Upper lobe of left lung (tissue), 6 donors: ENCODE data around the gene AGBL3. TPM values are rescaled to one million over a fixed set of nuclear protein-coding genes. Genes with fewer than 3 reads are reported as not detected.
A peak's percentile ranks its signal among the peaks of the same experiment; 100 is the strongest.

ENCODE experiments used
- ATAC-seq, 2 donors: fragments of 200-7000 bp; cut with Tn5 transposase; one replicate each; pipeline ENCODE4 v1.9.1; 2022; ENCODE audit warnings: mild to moderate bottlenecking in 2 of 2, moderate library complexity in 2 of 2; ENCODE audit not compliant: low FRiP score in 2 of 2
- DNase-seq, 2 donors: peaks; one replicate each; pipeline ENCODE4 v3.0.0-alpha.2; 2019 to 2020
- H3K27ac ChIP-seq, 4 donors: fragments of 200-600 bp; sonication (generic); one replicate each; pipeline ENCODE4 v1.5.1; 2016 to 2019
- H3K27me3 ChIP-seq, 4 donors: fragments of 200-600 bp; sonication (generic); one replicate each; pipeline ENCODE4 v1.5.1; 2017 to 2019
- H3K36me3 ChIP-seq, 4 donors: fragments of 200-600 bp; sonication (generic); one replicate each; pipeline ENCODE4 v1.5.1; 2016 to 2019
- H3K4me1 ChIP-seq, 4 donors: fragments of 200-600 bp; sonication (generic); one replicate each; pipeline ENCODE4 v1.5.1; 2018 to 2019
- H3K4me3 ChIP-seq, 4 donors: fragments of 200-600 bp; sonication (generic); one replicate each; pipeline ENCODE4 v1.5.1; 2017 to 2019; ENCODE audit warnings: mild to moderate bottlenecking in 2 of 4, moderate library complexity in 1 of 4
- H3K9me3 ChIP-seq, 4 donors: fragments of 200-600 bp; sonication (generic); one replicate each; pipeline ENCODE4 v1.5.1; 2018 to 2019
- CTCF ChIP-seq, 6 experiments: fragments of 450-650 bp in 4 of 6; fragments of 200-600 bp in 2 of 6; sonication (generic) in 2 of 6; IDR thresholded peaks; one replicate each; pipeline ENCODE4 v1.5.1; 2016 to 2019; ENCODE audit warnings: antibody characterized with exemption in 6 of 6
- EP300 ChIP-seq, 4 donors: sonication (generic); formaldehyde crosslinking; IDR thresholded peaks; one replicate each; pipeline ENCODE4 v1.5.1; 2017; ENCODE audit warnings: antibody characterized with exemption in 4 of 4, control low read depth in 2 of 4
- POLR2A ChIP-seq, 4 donors: fragments of 450-650 bp; IDR thresholded peaks; one replicate each; pipeline ENCODE4 v1.5.1; 2016 to 2017; ENCODE audit warnings: antibody characterized with exemption in 4 of 4, mild to moderate bottlenecking in 2 of 4
- POLR2AphosphoS5 ChIP-seq, 2 donors: sonication (generic); formaldehyde crosslinking; IDR thresholded peaks; one replicate each; pipeline ENCODE4 v1.5.1; 2017; ENCODE audit warnings: antibody characterized with exemption in 2 of 2
- whole genome bisulfite sequencing, 2 donors: methylation state at CpG; one replicate each; pipeline ENCODE4 v1.1.5; 2017 to 2018; 5-methylcytosine and 5-hydroxymethylcytosine counted together
- total RNA-seq, 6 donors: library from RNA; depleted of rRNA in 4 of 6; stranded (reverse); fragments of >200 nt in 4 of 6; gene quantifications; one replicate each; pipeline versions ENCODE4 v1.1.0 to v1.2.1, GENCODE V29; 2016 to 2021
- donor health status: DM: no; HTN: no; CAD: no; lungs with moderate emphysema.
- donor health status: DM: no; HTN: yes; CAD: no; lungs with severe emphysema.

Gene AGBL3
- total RNA-seq, 6 donors from 2014 or later, result 1.0 to 5.2 (median 2.5) TPM

- H3K4me1 ChIP-seq, result peaks cover 77 to 88% (median 81%) of the 10 kb centered on the region in 4 donors
- H3K27me3 ChIP-seq, result no peaks in the 10 kb centered on the region
- no peak overlapping the region for H3K4me3 ChIP-seq
- H3K9me3 ChIP-seq, result no peaks in the 10 kb centered on the region
- no peak for ATAC-seq
- no peak for DNase-seq
- 95 to 100% methylated on average over 2 of the region's 2 CpGs for WGBS, 2 donors
- TF ChIP-seq POLR2A (IDR thresholded peaks at IDR 0.05), result no peak
- TF ChIP-seq EP300 (IDR thresholded peaks at IDR 0.05), result no peak
- TF ChIP-seq POLR2AphosphoS5 (IDR thresholded peaks at IDR 0.05), result no peak
- no peak for TF ChIP-seq CTCF (IDR thresholded peaks at IDR 0.05)
- H3K27ac ChIP-seq, result peak overlapping the region in 3 of 4 donors; percentile 80 to 98 (median 81)
- H3K36me3 ChIP-seq, result peaks cover 0 to 42% (median 27%) of the 10 kb centered on the region in 4 donors
These were observed 176.2 kb downstream of the AGBL3 start for GRCh38 chr7:135162382-135163001.

- H3K4me1 ChIP-seq, result peaks cover 79 to 88% (median 82%) of the 10 kb centered on the region in 4 donors
- peaks cover 0 to 50% (median 32%) of the 10 kb centered on the region in 4 donors for H3K36me3 ChIP-seq
- no peaks in the 10 kb centered on the region for H3K9me3 ChIP-seq
- ATAC-seq, result peak in 1 of 2 donors; percentile 7
- TF ChIP-seq CTCF (IDR thresholded peaks at IDR 0.05) (no peak), POLR2AphosphoS5 (IDR thresholded peaks at IDR 0.05) (no peak), EP300 (IDR thresholded peaks at IDR 0.05) (no peak), POLR2A (IDR thresholded peaks at IDR 0.05) (no peak)
- WGBS, 2 donors, result 76 to 83% methylated on average over 9 to 18 of the region's 18 CpGs
- no peak overlapping the region for H3K4me3 ChIP-seq
- H3K27me3 ChIP-seq, result no peaks in the 10 kb centered on the region
- H3K27ac ChIP-seq, result peak overlapping the region; percentile 55 to 99 (median 98)
- peak in 1 of 2 donors; percentile 69 for DNase-seq
These were observed 178.2 kb downstream of the AGBL3 start for GRCh38 chr7:135164357-135165061.

- no peaks in the 10 kb centered on the region for H3K9me3 ChIP-seq
- TF ChIP-seq POLR2AphosphoS5 (IDR thresholded peaks at IDR 0.05), result no peak
- no peak for TF ChIP-seq CTCF (IDR thresholded peaks at IDR 0.05)
- no peak for TF ChIP-seq EP300 (IDR thresholded peaks at IDR 0.05)
- no peak for TF ChIP-seq POLR2A (IDR thresholded peaks at IDR 0.05)
- peak overlapping the region; percentile 89 to 99 (median 98) for H3K27ac ChIP-seq
- DNase-seq (no peak), ATAC-seq (no peak)
- H3K27me3 ChIP-seq, result no peaks in the 10 kb centered on the region
- peaks cover 0 to 50% (median 32%) of the 10 kb centered on the region in 4 donors for H3K36me3 ChIP-seq
- H3K4me3 ChIP-seq, result no peak overlapping the region
- H3K4me1 ChIP-seq, result peaks cover 69 to 81% (median 72%) of the 10 kb centered on the region in 4 donors
- 79 to 81% methylated on average over 4 of the region's 4 CpGs for WGBS, 2 donors
These were observed 179.6 kb downstream of the AGBL3 start for GRCh38 chr7:135165862-135166261.

GRCh38 chr7:135166338-135166990 lies 180.2 kb downstream of the AGBL3 start:
- Histone ChIP-seq H3K36me3 (peaks cover 0 to 50% (median 32%) of the 10 kb centered on the region in 4 donors), H3K4me1 (peaks cover 63 to 81% (median 71%) of the 10 kb centered on the region in 4 donors), H3K27me3 (no peaks in the 10 kb centered on the region), H3K27ac (peak overlapping the region; percentile 89 to 99 (median 98)), H3K9me3 (no peaks in the 10 kb centered on the region), H3K4me3 (peak overlapping the region in 1 of 4 donors; percentile 1)
- TF ChIP-seq POLR2A (IDR thresholded peaks at IDR 0.05) (peak in 1 of 4 donors; percentile 11), CTCF (IDR thresholded peaks at IDR 0.05) (no peak), EP300 (IDR thresholded peaks at IDR 0.05) (peak in 2 of 4 donors; percentile 66), POLR2AphosphoS5 (IDR thresholded peaks at IDR 0.05) (peak; percentile 60 to 65)
- DNase-seq, result peak; percentile 58 to 59
- ATAC-seq, result peak in 1 of 2 donors; percentile 17
- WGBS, 2 donors, result 41 to 48% methylated on average over 10 to 18 of the region's 18 CpGs
